GM18909 (cell line): ENCODE measurements around the gene XPO5.
A peak's percentile ranks its signal among the peaks of the same experiment; 100 is the strongest.
"Not testable (repeated sequence)": the region's sequence is repeated elsewhere in the genome, so short reads cannot be mapped to it uniquely, and the experiment has no call there.

Experiments
- ATAC-seq: cut with Tn5 transposase; IDR thresholded peaks from one replicate; pipeline ENCODE4 v1.9.1; 2021; ENCODE audit warnings: mild to moderate bottlenecking; ENCODE audit not compliant: unreplicated experiment, poor library complexity

The XPO5 gene

GRCh38 chr6:43575772-43576551 is at the start of gene XPO5, which contains the start of gene POLH:
Gene XPO5, minus strand, starts transcription at chr6:43576038. Its CDS starts 174 bp downstream, at chr6:43575864.
Gene POLH, plus strand, starts transcription at chr6:43576185. Its CDS starts 6,135 bp downstream, at chr6:43582320.
- peak; percentile 78 for ATAC-seq

GRCh38 chr6:43625393-43625992 is 49.7 kb upstream of the XPO5 start:
- ATAC-seq: no peak

GRCh38 chr6:43624786-43625288 is 49.0 kb upstream of the XPO5 start:
- no peak for ATAC-seq

GRCh38 chr6:43623880-43624785 is 48.3 kb upstream of the XPO5 start:
- no peak for ATAC-seq

GRCh38 chr6:43622541-43622940 is 46.7 kb upstream of the XPO5 start:
- ATAC-seq: no peak

GRCh38 chr6:43621836-43622180 is 46.0 kb upstream of the XPO5 start:
- ATAC-seq: no peak

- ATAC-seq: no peak
These were observed 45.4 kb upstream of the XPO5 start for GRCh38 chr6:43621078-43621835.

GRCh38 chr6:43616725-43617472 is 41.1 kb upstream of the XPO5 start:
- ATAC-seq: no peak

- ATAC-seq: no peak
These were observed 38.5 kb upstream of the XPO5 start for GRCh38 chr6:43614396-43614730.

GRCh38 chr6:43613721-43614395 is 38.0 kb upstream of the XPO5 start:
- ATAC-seq: no peak

- no peak for ATAC-seq
These were observed 34.6 kb upstream of the XPO5 start for GRCh38 chr6:43610431-43610830.

- ATAC-seq: no peak
These were observed 33.6 kb upstream of the XPO5 start for GRCh38 chr6:43609402-43609801.

- no peak for ATAC-seq
These were observed 33.0 kb upstream of the XPO5 start for GRCh38 chr6:43608807-43609206.

- no peak for ATAC-seq
These were observed 32.5 kb upstream of the XPO5 start for GRCh38 chr6:43608310-43608763.

GRCh38 chr6:43606019-43606418 is 30.2 kb upstream of the XPO5 start:
- ATAC-seq: no peak

GRCh38 chr6:43604174-43604573 is 28.3 kb upstream of the XPO5 start:
- ATAC-seq: no peak

GRCh38 chr6:43600595-43600994 is 24.8 kb upstream of the XPO5 start:
- ATAC-seq: no peak

- ATAC-seq: no peak
These were observed 18.1 kb upstream of the XPO5 start for GRCh38 chr6:43593938-43594337.

- not testable (repeated sequence) for ATAC-seq
These were observed 13.7 kb upstream of the XPO5 start for GRCh38 chr6:43589564-43589963.
